Suprapubic skin (tissue), 3 donors: ENCODE measurements around the gene LRMDA.

Experiments
- EP300 ChIP-seq: sonication (generic); formaldehyde crosslinking; IDR thresholded peaks from one replicate; pipeline ENCODE4 v1.6.1; 2017; ENCODE audit warnings: antibody characterized with exemption
- POLR2A ChIP-seq, 2 donors: fragments of 450-650 bp; IDR thresholded peaks; one replicate each; pipeline ENCODE4 v1.6.1; 2017; ENCODE audit warnings: antibody characterized with exemption in 2 of 2, mild to moderate bottlenecking in 2 of 2, moderate library complexity in 2 of 2
- TF ChIP-seq, protein P1 (sequence below), 2 donors: fragments of 200-600 bp in 1 of 2; fragments of 450-650 bp in 1 of 2; sonication (generic) in 1 of 2; IDR thresholded peaks; one replicate each; pipeline ENCODE4 v1.5.1; 2016 to 2019; ENCODE audit warnings: antibody characterized with exemption in 2 of 2, mild to moderate bottlenecking in 1 of 2, moderate library complexity in 1 of 2

DNA sequence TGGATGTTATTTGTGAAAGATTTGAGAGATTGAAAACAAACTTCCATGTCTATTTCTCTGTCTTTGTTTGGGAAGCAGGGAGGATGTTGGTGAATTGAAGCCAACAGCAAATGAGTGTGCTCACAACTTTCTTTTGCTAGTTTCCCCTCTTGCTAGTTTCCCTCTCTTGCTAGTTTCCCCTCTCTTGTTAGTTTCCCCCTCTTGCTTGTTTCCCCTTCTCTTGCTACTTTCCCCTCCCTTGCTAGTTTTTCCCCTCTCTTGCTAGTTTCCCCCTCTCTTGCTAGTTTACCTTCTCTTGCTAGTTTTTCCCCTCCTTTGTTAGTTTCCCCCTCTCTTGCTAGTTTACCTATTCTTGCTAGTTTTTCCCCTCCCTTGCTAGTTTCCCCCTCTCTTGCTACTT lies 613.3 kb downstream of the LRMDA start:
- TF ChIP-seq, protein P1, sequence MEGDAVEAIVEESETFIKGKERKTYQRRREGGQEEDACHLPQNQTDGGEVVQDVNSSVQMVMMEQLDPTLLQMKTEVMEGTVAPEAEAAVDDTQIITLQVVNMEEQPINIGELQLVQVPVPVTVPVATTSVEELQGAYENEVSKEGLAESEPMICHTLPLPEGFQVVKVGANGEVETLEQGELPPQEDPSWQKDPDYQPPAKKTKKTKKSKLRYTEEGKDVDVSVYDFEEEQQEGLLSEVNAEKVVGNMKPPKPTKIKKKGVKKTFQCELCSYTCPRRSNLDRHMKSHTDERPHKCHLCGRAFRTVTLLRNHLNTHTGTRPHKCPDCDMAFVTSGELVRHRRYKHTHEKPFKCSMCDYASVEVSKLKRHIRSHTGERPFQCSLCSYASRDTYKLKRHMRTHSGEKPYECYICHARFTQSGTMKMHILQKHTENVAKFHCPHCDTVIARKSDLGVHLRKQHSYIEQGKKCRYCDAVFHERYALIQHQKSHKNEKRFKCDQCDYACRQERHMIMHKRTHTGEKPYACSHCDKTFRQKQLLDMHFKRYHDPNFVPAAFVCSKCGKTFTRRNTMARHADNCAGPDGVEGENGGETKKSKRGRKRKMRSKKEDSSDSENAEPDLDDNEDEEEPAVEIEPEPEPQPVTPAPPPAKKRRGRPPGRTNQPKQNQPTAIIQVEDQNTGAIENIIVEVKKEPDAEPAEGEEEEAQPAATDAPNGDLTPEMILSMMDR (IDR thresholded peaks at IDR 0.05), result no peak
- TF ChIP-seq POLR2A (IDR thresholded peaks at IDR 0.05) (no peak), EP300 (no peak)
